HTR-8/SVneo (cell line): ENCODE results near the gene DEFB113.

Experiments used
- DNase-seq: peaks from one replicate; pipeline ENCODE4 v3.0.0; 2011; ENCODE audit warnings: low spot score, mixed read lengths; ENCODE audit not compliant: insufficient read length
- FAIRE-seq: peaks from 2 replicates; lab custom pipeline; 2011; peaks lifted over from hg19 to GRCh38; lab: Jason Lieb, UNC

Gene DEFB113

DNA sequence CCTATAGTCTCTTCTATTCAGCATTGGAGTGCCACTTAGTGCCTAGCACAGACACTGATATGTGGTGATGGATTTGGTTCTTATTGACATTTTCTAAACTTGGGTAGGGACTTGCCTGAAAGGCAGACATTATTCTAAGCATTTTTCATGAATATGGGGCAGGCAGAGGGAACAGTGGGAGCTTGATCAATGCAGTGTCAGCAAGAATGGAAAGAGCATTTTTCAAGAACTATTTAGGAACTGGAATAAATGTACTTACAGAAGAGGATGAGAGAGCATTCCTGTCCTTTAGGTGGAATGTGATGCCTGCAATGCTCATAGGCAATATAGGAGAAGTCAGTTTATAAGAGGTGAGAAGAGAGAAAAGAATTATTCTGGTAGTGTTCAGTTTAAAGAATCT is 31.6 kb downstream of the DEFB113 start:
- no peak for DNase-seq
- no peak for FAIRE-seq

DNA sequence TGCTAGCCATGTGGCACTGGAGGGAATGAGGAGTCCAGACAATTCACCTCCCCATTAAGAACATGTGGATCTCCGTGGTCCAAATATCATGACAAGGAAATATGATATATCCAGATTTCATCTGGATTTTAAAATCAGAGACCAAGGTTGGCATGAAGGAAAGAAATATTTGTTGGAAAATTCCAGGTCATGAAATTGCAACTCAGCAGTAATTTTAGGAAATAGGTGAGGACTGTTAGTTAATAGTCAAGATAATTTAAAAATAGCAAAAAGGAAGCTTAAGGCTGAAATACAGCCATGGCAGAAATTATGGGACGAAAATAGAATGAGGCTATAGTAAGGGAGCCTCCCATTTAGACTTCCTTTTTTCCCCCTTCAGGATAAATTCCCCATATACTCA is 32.4 kb downstream of the DEFB113 start:
- FAIRE-seq = no peak

DNA sequence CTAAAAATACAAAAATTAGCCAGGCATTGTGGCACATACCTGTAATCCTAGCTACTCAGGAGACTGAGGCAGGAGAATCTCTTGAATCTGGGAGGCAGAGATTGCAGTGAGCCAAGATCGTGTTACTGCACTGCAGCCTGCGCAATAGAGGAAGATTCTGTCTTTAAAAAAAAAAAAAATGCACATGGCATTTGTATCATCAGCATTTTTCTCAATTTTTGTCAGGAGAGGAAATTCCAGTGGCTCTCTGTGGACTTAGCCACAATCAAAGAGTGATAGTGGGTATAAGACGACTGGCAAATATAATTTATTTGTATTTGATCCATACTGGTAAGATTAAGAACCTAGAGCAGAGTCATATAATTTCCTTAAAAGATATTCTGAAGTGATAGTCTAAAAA is 34.0 kb downstream of the DEFB113 start:
- no peak for FAIRE-seq
- DNase-seq = no peak

More for the DNA sequence above, 32.4 kb downstream of the DEFB113 start:
- DNase-seq = no peak

DNA sequence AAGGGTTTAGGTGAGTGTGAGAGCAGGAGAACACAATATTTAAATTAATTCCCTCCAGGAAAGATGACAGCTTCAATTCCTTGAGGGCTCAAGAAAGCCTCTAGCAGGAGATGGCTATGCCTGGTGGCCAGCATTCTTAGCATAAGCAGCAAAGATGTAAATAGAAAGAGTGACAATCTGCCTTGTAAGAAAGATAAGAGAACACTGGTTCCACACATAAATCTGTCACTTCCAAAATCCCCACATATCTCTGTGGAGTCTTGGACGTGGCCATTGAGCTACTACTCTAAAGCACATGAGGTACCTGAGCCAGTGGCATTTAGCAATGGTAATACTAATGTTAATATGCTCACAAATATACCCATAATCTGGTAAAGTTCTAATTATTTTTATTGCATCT is 34.7 kb downstream of the DEFB113 start:
- DNase-seq (no peak), FAIRE-seq (no peak)

DNA sequence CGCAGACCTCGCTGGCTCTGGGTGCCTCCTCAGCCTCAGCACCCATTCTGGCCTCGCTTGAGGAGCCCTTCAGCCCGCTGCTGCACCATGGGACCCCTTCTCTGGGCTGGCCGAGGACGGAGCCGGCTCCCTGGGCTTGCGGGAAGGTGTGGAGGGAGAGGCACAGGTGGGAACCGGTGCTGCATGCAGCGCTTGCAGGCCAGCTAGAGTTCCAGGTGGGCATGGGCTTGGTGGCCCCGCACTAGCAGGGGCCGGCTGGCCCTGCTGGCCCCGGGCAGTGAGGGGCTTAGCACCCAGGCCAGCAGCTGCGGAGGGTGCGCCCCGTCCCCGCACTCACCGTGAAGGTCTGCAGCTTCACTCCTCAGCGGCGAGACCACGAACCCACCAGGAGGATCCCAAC is 35.9 kb downstream of the DEFB113 start:
- DNase-seq = no peak
- no peak for FAIRE-seq

DNA sequence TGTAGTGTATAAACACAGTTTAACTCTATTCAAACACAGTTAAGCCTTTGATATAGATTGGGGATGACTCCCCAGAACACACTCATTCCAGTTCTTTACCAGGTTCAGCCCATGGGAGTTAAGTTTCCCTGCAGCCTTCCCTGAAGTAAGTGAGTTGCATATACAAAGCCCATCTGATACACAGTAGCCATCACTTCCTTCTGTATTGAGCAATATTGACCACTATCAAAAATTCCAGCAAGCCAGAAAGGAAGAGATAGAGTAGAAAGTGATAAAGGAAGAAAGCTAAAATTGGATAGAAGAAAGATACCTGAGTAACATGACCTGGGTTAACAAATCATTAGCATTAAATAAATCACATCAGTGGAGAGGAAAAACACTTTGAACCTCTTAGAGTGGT is 40.1 kb downstream of the DEFB113 start:
- FAIRE-seq = no peak
- no peak for DNase-seq

DNA sequence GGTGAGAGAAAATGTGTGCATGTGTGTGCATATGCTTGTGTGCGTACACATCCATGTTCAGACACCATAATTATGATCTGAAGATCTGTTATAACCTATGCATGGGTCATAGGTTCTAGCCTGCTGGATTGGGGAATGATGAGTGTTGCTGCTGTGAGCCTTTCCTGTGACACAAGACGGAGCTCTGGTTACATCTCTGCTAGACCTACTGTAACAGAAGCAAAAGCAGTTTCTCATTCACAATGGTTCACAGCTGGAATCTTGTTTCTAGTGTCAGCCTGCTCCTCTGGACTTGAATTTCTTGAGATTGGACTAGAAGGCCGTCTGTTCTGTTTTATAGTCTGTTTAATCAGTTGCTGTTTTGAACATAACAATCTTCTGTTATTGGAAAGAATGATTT is 45.6 kb downstream of the DEFB113 start:
- no peak for FAIRE-seq
- no peak for DNase-seq

DNA sequence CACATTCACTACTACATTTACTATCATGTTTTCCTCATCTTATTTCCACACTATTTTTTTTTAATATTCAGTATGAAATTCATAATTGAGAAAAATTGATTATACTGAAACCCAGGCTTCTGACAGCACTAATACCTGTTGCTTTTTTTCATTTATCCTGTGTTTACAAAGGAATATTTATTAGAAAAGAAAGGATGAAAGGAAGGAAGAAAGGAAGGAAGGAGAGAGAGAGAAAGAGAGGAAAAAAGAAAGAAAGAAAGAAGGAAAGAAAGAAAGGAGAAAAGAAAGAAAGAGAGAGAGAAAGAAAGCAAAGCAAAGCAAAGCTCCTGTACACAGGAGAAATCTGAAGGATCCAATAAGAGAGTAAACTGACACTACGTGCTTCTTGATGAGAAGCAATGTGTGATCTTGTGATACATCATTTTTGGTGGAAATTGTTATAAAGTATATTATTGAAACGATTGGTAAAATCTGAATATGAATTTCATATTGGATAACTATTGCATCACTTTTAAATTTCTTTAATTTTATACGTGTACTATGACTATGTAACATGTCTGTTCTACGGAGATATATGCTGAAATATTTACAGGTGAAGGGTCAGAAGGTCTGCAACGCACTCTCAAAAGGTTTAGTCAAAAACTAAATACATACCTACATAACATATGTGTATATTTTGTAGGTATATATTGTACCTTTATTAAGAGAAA is 49.3 kb downstream of the DEFB113 start:
- DNase-seq (no peak), FAIRE-seq (no peak)

DNA sequence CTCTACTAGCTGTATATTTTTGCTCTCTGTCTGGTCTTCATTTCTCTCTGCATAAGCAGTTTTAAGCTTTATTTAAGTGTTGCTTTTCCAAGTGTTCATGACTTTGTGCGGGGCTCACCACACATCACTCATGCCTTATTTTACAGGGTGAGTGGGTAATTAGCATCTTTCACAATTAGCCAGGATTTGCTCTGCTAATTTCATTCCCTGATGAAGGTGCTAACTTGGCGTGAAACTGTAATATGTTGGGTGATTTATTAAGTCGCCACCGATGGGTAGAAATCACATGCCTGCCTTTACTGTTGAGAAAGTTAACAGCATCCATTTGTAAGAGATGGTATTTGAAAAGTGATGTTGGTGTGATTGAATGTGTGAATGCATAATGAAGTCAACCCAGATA is 50.2 kb downstream of the DEFB113 start:
- DNase-seq (no peak), FAIRE-seq (no peak)

DNA sequence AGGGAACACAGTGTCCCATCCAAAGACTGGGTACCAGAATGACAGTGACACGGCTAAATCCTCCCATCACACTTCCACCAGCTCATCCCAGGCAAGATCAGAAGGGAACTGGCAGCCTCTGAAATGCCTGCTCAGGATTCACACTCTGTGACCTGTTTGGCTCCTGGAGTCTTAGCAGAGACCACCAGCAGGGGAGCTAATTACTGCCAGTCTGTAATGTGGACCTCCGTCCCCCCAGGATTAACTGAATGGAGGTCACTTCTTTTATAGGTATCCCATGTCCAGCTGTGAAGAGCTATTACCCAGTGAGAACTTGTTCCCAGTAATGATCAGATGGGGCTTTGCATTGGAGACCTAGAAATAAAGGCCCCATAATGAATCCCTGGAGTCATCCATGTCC is 50.6 kb downstream of the DEFB113 start:
- no peak for FAIRE-seq

More for the DNA sequence above, 50.6 kb downstream of the DEFB113 start:
- no peak for DNase-seq
